HCT116 (cell line): Measurements from ENCODE around the gene PPP1R12B. TPM values are rescaled to one million over a fixed set of nuclear protein-coding genes. Genes with fewer than 3 reads are reported as not detected.
"Not testable (repeated sequence)": the region's sequence is repeated elsewhere in the genome, so short reads cannot be mapped to it uniquely, and the experiment has no call there.

Source experiments
- ATAC-seq: fragments of 200-7000 bp; cut with Tn5 transposase; 2 replicates; pipeline ENCODE4 v1.9.1; 2020; ENCODE audit warnings: mild to moderate bottlenecking, moderate library complexity
- BruUV-seq: library from RNA; stranded (reverse); fragments of 400-500 nt; replicated peaks from 2 replicates; lab custom pipeline; 2021; lab: Mats Ljungman, UMichigan
- CTCF ChIA-PET: fragments of 300-600 bp; sonication (Branson Sonifier 250); formaldehyde crosslinking; loops from one replicate; lab custom pipeline; 2021; ENCODE audit warnings: antibody characterized with exemption; lab: Charles Lee
- POLR2A ChIA-PET: fragments of 300-600, 350-600 bp; sonication (Branson Sonifier 250); formaldehyde crosslinking; loops from one replicate; lab custom pipeline; 2021; ENCODE audit warnings: antibody characterized with exemption; lab: Charles Lee
- RAD21 ChIA-PET, 2 experiments: fragments of 300-600 bp; sonication (Branson Sonifier 250); formaldehyde crosslinking; loops; one replicate each; lab custom pipeline; 2023; ENCODE audit warnings: low total read pairs in 2 of 2; ENCODE audit not compliant: uncharacterized antibody in 2 of 2, unreplicated experiment in 2 of 2, low non-redundant PET in 1 of 2; lab: Charles Lee
- DNase-seq: peaks from one replicate; pipeline ENCODE4 v3.0.0-alpha.2; 2010; ENCODE audit warnings: low read depth, low spot score
- H2AFZ ChIP-seq: fragments of 200-600 bp; shearing (Covaris generic), sonication (generic); 2 replicates; pipeline ENCODE4 v1.6.1; 2017; ENCODE audit warnings: low read depth, mixed run types, mixed read lengths, antibody characterized with exemption, low read length; ENCODE audit not compliant: poor library complexity, severe bottlenecking
- H3K27ac ChIP-seq: 2 replicates; pipeline ENCODE4 v1.5.1; 2012; ENCODE audit warnings: low read depth, low read length
- H3K27me3 ChIP-seq: fragments of 200-600 bp; sonication (generic); 2 replicates; pipeline ENCODE4 v1.6.1; 2016; ENCODE audit warnings: mixed run types, low read length, mixed read lengths; ENCODE audit not compliant: insufficient read depth
- H3K36me3 ChIP-seq, 2 experiments: fragments of 200-500 bp in 1 of 2; fragments of 200-600 bp in 1 of 2; sonication (Bioruptor generic) in 1 of 2; sonication (generic) in 1 of 2; 2 replicates each; pipeline versions ENCODE4 v1.5.1 to v1.6.1; 2014 to 2016; ENCODE audit warnings: low read length in 2 of 2, inconsistent platforms in 1 of 2, mixed read lengths in 1 of 2, mixed run types in 1 of 2; ENCODE audit not compliant: insufficient read depth in 2 of 2, control insufficient read depth in 1 of 2
- H3K4me1 ChIP-seq, 2 experiments: fragments of 200-600 bp in 1 of 2; sonication (generic) in 1 of 2; 2 replicates each; pipeline versions ENCODE4 v1.5.1 to v1.6.1; 2012 to 2017; ENCODE audit warnings: low read length in 2 of 2, inconsistent platforms in 1 of 2, mild to moderate bottlenecking in 1 of 2, mixed read lengths in 1 of 2, mixed run types in 1 of 2, moderate library complexity in 1 of 2; ENCODE audit not compliant: insufficient read depth in 2 of 2, control insufficient read depth in 1 of 2
- H3K4me2 ChIP-seq: fragments of 200-600 bp; sonication (generic); 2 replicates; pipeline ENCODE4 v1.6.1; 2017; ENCODE audit warnings: mixed run types, low read length, mixed read lengths
- H3K4me3 ChIP-seq, 2 experiments: fragments of 200-600 bp in 1 of 2; sonication (generic) in 1 of 2; replicated peaks in 1 of 2; 2 replicates each; pipeline ENCODE4 v1.5.1; 2011 to 2016; ENCODE audit warnings: low read length in 2 of 2, control low read depth in 1 of 2, low read depth in 1 of 2, mild to moderate bottlenecking in 1 of 2, mixed read lengths in 1 of 2, mixed run types in 1 of 2
- H3K79me2 ChIP-seq: fragments of 200-600 bp; sonication (generic); 2 replicates; pipeline ENCODE4 v1.6.1; 2017; ENCODE audit warnings: mild to moderate bottlenecking, mixed run types, low read length, moderate library complexity, mixed read lengths; ENCODE audit not compliant: insufficient read depth
- H3K9ac ChIP-seq: fragments of 200-600 bp; sonication (generic); 2 replicates; pipeline ENCODE4 v1.6.1; 2016; ENCODE audit warnings: low read length, mixed read lengths
- H3K9me2 ChIP-seq: fragments of 200-600 bp; sonication (generic), shearing (Covaris generic); 2 replicates; pipeline ENCODE4 v1.6.1; 2017; ENCODE audit warnings: mixed run types, mild to moderate bottlenecking, moderate library complexity; ENCODE audit not compliant: insufficient read depth
- H3K9me3 ChIP-seq, 2 experiments: fragments of 200-500 bp in 1 of 2; fragments of 200-600 bp in 1 of 2; sonication (Bioruptor generic) in 1 of 2; sonication (generic) in 1 of 2; 2 replicates each; pipeline ENCODE4 v1.6.1; 2014 to 2017; ENCODE audit warnings: low read length in 2 of 2, mixed read lengths in 2 of 2, inconsistent platforms in 1 of 2, low read depth in 1 of 2, mild to moderate bottlenecking in 1 of 2, mixed run types in 1 of 2, moderate library complexity in 1 of 2; ENCODE audit not compliant: control insufficient read depth in 1 of 2, insufficient read depth in 1 of 2
- H4K20me1 ChIP-seq: fragments of 200-600 bp; sonication (generic), shearing (Covaris generic); 2 replicates; pipeline ENCODE4 v1.6.1; 2017; ENCODE audit warnings: mixed run types, mild to moderate bottlenecking, moderate library complexity; ENCODE audit not compliant: insufficient read depth
- REST ChIP-seq: IDR thresholded peaks from 2 replicates; pipeline ENCODE4 v1.6.1; 2012; ENCODE audit warnings: low read depth
- intact Hi-C: fragments of 100-400 bp; cut with micrococcal nuclease; formaldehyde crosslinking; loops from 2 replicates; pipeline ENCODE4 v1.10.0; 2022
- total RNA-seq: library from RNA; stranded (reverse); gene quantifications from one replicate; pipeline ENCODE4 v1.2.1, GENCODE V29; 2021; ENCODE audit not compliant: unreplicated experiment

The PPP1R12B gene
- total RNA-seq, 1 experiment from 2014 or later, result 14.3 TPM

GRCh38 chr1:202638701-202639305 is 290.3 kb downstream of the PPP1R12B start:
- H3K79me2 ChIP-seq, BruUV-seq, CTCF ChIA-PET, RAD21 ChIA-PET, H3K27ac ChIP-seq, H3K4me1 ChIP-seq, ATAC-seq, H3K9me3 ChIP-seq, H3K27me3 ChIP-seq, intact Hi-C loops, H3K4me2 ChIP-seq, H3K4me3 ChIP-seq, H3K36me3 ChIP-seq, H4K20me1 ChIP-seq, POLR2A ChIA-PET, H3K9ac ChIP-seq, DNase-seq, H2AFZ ChIP-seq, H3K9me2 ChIP-seq: not testable (repeated sequence)

- TF ChIP-seq REST, result no peak
- DNase-seq (no peak), ATAC-seq (no peak)
- Histone ChIP-seq H3K36me3 (no peaks in the 10 kb centered on the region), H3K27ac (no peak overlapping the region), H3K9me2 (no peaks in the 10 kb centered on the region), H4K20me1 (no peaks in the 10 kb centered on the region), H3K9me3 (no peaks in the 10 kb centered on the region), H3K4me1 (no peaks in the 10 kb centered on the region), H3K79me2 (no peaks in the 10 kb centered on the region), H3K9ac (no peak overlapping the region), H3K27me3 (peaks cover 8% of the 10 kb centered on the region; the same call in 1 of the 2 replicates), H2AFZ (no peak overlapping the region), H3K4me3 (no peak overlapping the region), H3K4me2 (no peak overlapping the region)
- ChIA-PET RAD21 (no interaction called here), CTCF (no interaction called here), POLR2A (no interaction called here)
- intact Hi-C loops, result no loop called here
- BruUV-seq, result no TSS peak
These were observed 291.0 kb downstream of the PPP1R12B start for GRCh38 chr1:202639500-202639899.
